ENCODE results near the gene EIF5. TPM values are rescaled to one million over a fixed set of nuclear protein-coding genes. Genes with fewer than 3 reads are reported as not detected.

Gene EIF5
- total RNA-seq, 2 experiments from 2014 or later: 237 to 292 TPM

DNA sequence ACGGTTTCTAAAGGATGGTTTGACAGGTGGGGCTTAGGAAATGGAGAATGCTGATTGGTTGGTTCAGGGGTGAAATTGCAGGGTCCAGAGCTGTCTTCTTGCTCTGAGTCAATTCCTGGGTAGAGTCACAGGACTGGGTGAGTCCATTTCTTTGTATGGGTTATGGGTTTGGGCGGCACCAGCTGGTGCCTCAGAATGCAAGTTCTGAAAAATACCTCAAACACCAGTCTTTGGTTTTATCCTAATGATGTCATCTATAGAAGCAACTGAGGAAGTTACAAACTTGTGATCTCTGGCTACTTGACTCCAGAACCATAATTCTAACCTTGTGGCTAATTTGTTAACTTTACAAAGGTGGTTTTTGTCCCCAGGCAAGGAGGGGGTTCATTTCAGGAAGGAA, 47.6 kb upstream of the EIF5 start:
- no TSS peak for BruUV-seq (replicated peaks)
- POLR2A ChIA-PET: no interaction called here
- CTCF ChIA-PET (ENCODE audit: unreplicated experiment): no interaction called here

DNA sequence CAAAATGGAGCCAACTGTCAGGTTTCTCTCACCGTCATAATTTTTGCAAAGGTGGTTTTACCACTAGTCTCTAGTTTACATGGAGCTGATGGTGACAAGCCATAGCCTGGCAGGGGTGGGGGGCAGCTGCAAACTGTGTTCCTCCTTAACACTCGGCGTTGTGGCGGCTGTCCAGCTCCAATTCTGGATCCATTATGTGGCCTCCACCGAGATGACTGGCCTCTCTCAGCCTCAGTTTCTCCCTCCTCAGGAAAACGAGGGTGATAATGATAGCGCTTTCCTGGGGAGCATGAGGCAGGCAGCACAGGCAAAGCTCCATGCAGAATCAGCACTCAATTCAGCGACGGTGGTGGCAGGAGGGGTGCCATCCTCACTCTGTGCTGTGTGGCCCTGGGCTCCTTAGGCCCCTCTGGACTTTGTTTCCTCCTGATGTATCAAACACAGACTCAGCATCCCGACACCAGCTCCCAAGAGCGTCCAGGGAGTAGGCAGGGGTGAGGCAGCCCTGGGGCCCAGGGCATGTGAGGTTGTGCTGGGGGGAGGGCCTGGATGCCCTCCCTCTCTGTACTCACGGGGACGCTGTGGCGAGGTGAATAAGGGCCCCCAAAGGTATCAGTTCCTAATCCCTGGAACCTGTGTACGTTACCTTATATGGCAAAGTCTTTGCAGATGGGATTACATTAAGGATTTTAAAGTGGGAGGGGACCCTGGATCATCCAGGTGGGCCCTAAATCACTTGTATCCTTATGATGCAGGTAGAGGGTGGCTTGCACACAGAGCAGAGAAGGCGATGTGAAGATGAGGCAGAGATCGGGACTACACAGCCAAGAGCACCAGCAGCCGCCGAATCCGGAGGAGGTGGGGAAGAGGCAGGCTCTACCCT, 46.8 kb upstream of the EIF5 start:
- H4K20me1 ChIP-seq (ENCODE audit: insufficient read depth, low read length): no peaks in the 10 kb centered on the region
- H3K4me1 ChIP-seq (ENCODE audit: insufficient read depth, low read length, poor library complexity, severe bottlenecking): no peaks in the 10 kb centered on the region
- H3K79me2 ChIP-seq (ENCODE audit: insufficient read depth, low read depth, low read length): no peaks in the 10 kb centered on the region
- no peaks in the 10 kb centered on the region for H3K9me3 ChIP-seq (ENCODE audit: low read length)
- no peak overlapping the region for H3K4me3 ChIP-seq (ENCODE audit: low read depth, low read length, poor library complexity, severe bottlenecking)
- ChIA-PET CTCF (ENCODE audit: unreplicated experiment) (no interaction called here), POLR2A (no interaction called here)
- intact Hi-C loops (cut with micrococcal nuclease; ENCODE audit: unreplicated experiment): no loop called here
- no peak overlapping the region for H3K4me2 ChIP-seq (ENCODE audit: low read length)
- BruUV-seq (replicated peaks): no TSS peak
- H3K9me2 ChIP-seq (ENCODE audit: insufficient read depth, low read length): no peaks in the 10 kb centered on the region
- TF ChIP-seq, protein P1, sequence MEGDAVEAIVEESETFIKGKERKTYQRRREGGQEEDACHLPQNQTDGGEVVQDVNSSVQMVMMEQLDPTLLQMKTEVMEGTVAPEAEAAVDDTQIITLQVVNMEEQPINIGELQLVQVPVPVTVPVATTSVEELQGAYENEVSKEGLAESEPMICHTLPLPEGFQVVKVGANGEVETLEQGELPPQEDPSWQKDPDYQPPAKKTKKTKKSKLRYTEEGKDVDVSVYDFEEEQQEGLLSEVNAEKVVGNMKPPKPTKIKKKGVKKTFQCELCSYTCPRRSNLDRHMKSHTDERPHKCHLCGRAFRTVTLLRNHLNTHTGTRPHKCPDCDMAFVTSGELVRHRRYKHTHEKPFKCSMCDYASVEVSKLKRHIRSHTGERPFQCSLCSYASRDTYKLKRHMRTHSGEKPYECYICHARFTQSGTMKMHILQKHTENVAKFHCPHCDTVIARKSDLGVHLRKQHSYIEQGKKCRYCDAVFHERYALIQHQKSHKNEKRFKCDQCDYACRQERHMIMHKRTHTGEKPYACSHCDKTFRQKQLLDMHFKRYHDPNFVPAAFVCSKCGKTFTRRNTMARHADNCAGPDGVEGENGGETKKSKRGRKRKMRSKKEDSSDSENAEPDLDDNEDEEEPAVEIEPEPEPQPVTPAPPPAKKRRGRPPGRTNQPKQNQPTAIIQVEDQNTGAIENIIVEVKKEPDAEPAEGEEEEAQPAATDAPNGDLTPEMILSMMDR (conservative IDR thresholded peaks at IDR 0.05; ENCODE audit: low read length): no peak
- no peak for TF ChIP-seq EZH2phosphoT487 (IDR thresholded peaks at IDR 0.05; ENCODE audit: borderline replicate concordance, low read depth, low read length)
- no peak for DNase-seq (ENCODE audit: low spot score)
- no peaks in the 10 kb centered on the region for H3K36me3 ChIP-seq (ENCODE audit: insufficient read depth, low read length)
- no peak overlapping the region for H2AFZ ChIP-seq (ENCODE audit: low read length)
- no peak overlapping the region for H3K27ac ChIP-seq (ENCODE audit: low read depth, low read length, poor library complexity, severe bottlenecking)

More for the DNA sequence above, 47.6 kb upstream of the EIF5 start:
- no peaks in the 10 kb centered on the region for H3K36me3 ChIP-seq (ENCODE audit: insufficient read depth, low read length)
- no peak overlapping the region for H3K27ac ChIP-seq (ENCODE audit: low read depth, low read length, poor library complexity, severe bottlenecking)
- no peak for TF ChIP-seq EZH2phosphoT487 (IDR thresholded peaks at IDR 0.05; ENCODE audit: borderline replicate concordance, low read depth, low read length)
- TF ChIP-seq, protein P1 (conservative IDR thresholded peaks at IDR 0.05; ENCODE audit: low read length): no peak
- no peak overlapping the region for H2AFZ ChIP-seq (ENCODE audit: low read length)
- H4K20me1 ChIP-seq (ENCODE audit: insufficient read depth, low read length): no peaks in the 10 kb centered on the region
- H3K9me3 ChIP-seq (ENCODE audit: low read length): no peaks in the 10 kb centered on the region
- DNase-seq (ENCODE audit: low spot score): no peak
- no peak overlapping the region for H3K4me2 ChIP-seq (ENCODE audit: low read length)
- H3K79me2 ChIP-seq (ENCODE audit: insufficient read depth, low read depth, low read length): no peaks in the 10 kb centered on the region
- intact Hi-C loops (cut with micrococcal nuclease; ENCODE audit: unreplicated experiment): no loop called here
- no peaks in the 10 kb centered on the region for H3K4me1 ChIP-seq (ENCODE audit: insufficient read depth, low read length, poor library complexity, severe bottlenecking)
- no peak overlapping the region for H3K4me3 ChIP-seq (ENCODE audit: low read depth, low read length, poor library complexity, severe bottlenecking)
- H3K9me2 ChIP-seq (ENCODE audit: insufficient read depth, low read length): no peaks in the 10 kb centered on the region

DNA sequence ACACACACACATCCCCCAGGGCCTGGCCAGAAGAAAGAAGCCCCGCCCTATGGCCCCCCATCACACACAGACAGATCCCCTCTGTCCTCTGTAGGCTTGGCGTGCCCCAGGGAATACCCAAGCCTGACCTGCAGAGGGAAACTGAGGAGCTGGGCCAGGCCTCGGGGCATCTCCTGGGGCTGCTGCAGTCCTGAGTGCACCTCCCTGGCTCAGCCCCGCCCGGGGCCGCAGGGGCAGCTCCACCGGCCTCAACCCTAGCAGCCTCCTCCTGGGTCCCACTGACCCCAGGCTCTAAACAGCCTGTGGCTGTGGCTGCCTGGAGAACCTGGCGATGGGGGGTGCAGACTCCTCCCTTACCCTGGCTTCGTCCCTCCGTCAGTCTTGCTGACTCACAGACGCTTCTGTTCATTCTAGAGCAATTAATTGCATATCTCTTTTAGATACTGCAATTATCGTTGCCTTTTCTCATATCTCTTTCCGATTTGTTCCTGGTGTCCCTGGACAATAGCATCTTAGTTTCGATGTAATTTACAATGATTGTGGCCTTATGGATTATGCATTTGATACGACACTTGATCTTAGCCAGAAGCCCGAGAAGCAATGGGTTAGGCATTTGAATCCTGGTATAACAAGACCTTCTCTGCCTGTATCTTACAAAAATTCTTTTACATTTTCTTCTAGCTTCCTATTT, 45.8 kb upstream of the EIF5 start:
- ChIA-PET POLR2A (no interaction called here), CTCF (ENCODE audit: unreplicated experiment) (no interaction called here)
- TF ChIP-seq, protein P1 (conservative IDR thresholded peaks at IDR 0.05; ENCODE audit: low read length): no peak
- no peak for TF ChIP-seq EZH2phosphoT487 (IDR thresholded peaks at IDR 0.05; ENCODE audit: borderline replicate concordance, low read depth, low read length)
- no peak for DNase-seq (ENCODE audit: low spot score)
- no peak overlapping the region for H2AFZ ChIP-seq (ENCODE audit: low read length)
- no peaks in the 10 kb centered on the region for H3K9me3 ChIP-seq (ENCODE audit: low read length)
- intact Hi-C loops (cut with micrococcal nuclease; ENCODE audit: unreplicated experiment): no loop called here
- no peaks in the 10 kb centered on the region for H3K9me2 ChIP-seq (ENCODE audit: insufficient read depth, low read length)
- no peak overlapping the region for H3K27ac ChIP-seq (ENCODE audit: low read depth, low read length, poor library complexity, severe bottlenecking)
- H3K36me3 ChIP-seq (ENCODE audit: insufficient read depth, low read length): no peaks in the 10 kb centered on the region
- no peak overlapping the region for H3K4me3 ChIP-seq (ENCODE audit: low read depth, low read length, poor library complexity, severe bottlenecking)
- H4K20me1 ChIP-seq (ENCODE audit: insufficient read depth, low read length): no peaks in the 10 kb centered on the region
- H3K79me2 ChIP-seq (ENCODE audit: insufficient read depth, low read depth, low read length): no peaks in the 10 kb centered on the region
- H3K4me1 ChIP-seq (ENCODE audit: insufficient read depth, low read length, poor library complexity, severe bottlenecking): no peaks in the 10 kb centered on the region
- H3K4me2 ChIP-seq (ENCODE audit: low read length): no peak overlapping the region
- BruUV-seq (replicated peaks): no TSS peak

All from OCI-LY7 (cell line).